Progenitor cell of endocrine pancreas (in vitro differentiated cells): ENCODE results near the gene ELMOD3. TPM values are rescaled to one million over a fixed set of nuclear protein-coding genes. Genes with fewer than 3 reads are reported as not detected.
"Not testable (repeated sequence)": the region's sequence is repeated elsewhere in the genome, so short reads cannot be mapped to it uniquely, and the experiment has no call there.

ENCODE experiments used
- DNase-seq: peaks from one replicate; pipeline ENCODE4 v3.0.0; 2021; ENCODE audit warnings: low spot score; ENCODE audit not compliant: unreplicated experiment
- H3K27ac Mint-ChIP-seq: 2 replicates; pipeline ENCODE4 v1.8.0; 2021; ENCODE audit warnings: mild to moderate bottlenecking, moderate library complexity, mixed read lengths
- H3K27me3 Mint-ChIP-seq: 2 replicates; pipeline ENCODE4 v1.8.0; 2021; ENCODE audit warnings: mixed read lengths
- H3K36me3 Mint-ChIP-seq: 2 replicates; pipeline ENCODE4 v1.8.0; 2022; ENCODE audit warnings: mixed read lengths; ENCODE audit not compliant: insufficient read depth
- H3K4me1 Mint-ChIP-seq: 2 replicates; pipeline ENCODE4 v1.8.0; 2021; ENCODE audit warnings: low read depth, mixed read lengths
- H3K4me3 Mint-ChIP-seq: 2 replicates; pipeline ENCODE4 v1.8.0; 2021; ENCODE audit warnings: low read depth, mild to moderate bottlenecking, moderate library complexity, mixed read lengths
- H3K9me3 Mint-ChIP-seq: 2 replicates; pipeline ENCODE4 v1.8.0; 2021; ENCODE audit warnings: low read depth, mixed read lengths
- total RNA-seq: library from RNA; stranded (reverse); gene quantifications from 2 replicates; pipeline ENCODE4 v1.2.1, GENCODE V29; 2021
- TF ChIP-seq, protein P1 (sequence below): fragments of 200-600 bp; sonication (generic); IDR thresholded peaks from one replicate; pipeline ENCODE4 v1.5.0; 2021; ENCODE audit warnings: antibody characterized with exemption, mild to moderate bottlenecking; ENCODE audit not compliant: unreplicated experiment

Gene ELMOD3
- total RNA-seq, 1 donor from 2014 or later: 25.6 TPM

DNA sequence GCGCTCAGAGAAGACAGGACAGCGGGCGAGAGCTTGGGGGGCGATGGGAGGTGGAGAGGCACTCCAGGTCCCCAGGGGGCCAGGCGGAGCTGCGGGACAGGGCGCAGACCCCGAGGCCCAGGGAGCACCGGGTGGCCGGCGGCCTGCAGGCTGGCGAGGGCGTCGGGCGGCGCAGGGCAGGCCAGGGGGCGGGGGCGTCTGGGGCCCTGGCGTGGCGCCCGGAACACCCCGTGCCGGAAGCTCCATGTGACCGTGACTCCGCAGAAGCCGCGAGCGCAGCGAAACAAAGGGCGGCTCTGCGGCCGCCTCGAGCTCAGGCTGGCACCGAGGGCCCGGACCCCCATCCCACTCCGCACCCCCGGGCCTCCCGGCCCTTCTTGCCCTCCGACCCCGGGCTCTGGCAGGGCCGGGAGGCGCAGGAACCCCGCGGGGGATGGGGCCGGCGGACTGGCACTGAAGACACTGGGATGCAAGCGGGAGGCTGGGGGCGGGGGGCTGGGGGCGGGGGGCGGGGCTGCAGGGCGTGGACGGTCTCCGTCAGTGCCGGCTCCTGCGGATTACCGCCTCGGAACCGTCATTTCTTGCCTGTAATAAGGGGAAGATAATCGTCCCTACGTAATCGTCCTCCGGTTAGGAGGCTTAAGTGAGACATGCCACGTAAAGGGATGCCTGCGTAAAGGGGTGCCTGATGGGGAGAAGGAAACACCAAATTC is 83.1 kb downstream of the ELMOD3 start:
- Mint-ChIP-seq H3K4me1 (peaks cover 14% of the 10 kb centered on the region), H3K36me3 (no peaks in the 10 kb centered on the region), H3K4me3 (peak overlapping the region; percentile 66), H3K9me3 (no peaks in the 10 kb centered on the region), H3K27ac (peak overlapping the region; percentile 97), H3K27me3 (no peaks in the 10 kb centered on the region)
- TF ChIP-seq, protein P1, sequence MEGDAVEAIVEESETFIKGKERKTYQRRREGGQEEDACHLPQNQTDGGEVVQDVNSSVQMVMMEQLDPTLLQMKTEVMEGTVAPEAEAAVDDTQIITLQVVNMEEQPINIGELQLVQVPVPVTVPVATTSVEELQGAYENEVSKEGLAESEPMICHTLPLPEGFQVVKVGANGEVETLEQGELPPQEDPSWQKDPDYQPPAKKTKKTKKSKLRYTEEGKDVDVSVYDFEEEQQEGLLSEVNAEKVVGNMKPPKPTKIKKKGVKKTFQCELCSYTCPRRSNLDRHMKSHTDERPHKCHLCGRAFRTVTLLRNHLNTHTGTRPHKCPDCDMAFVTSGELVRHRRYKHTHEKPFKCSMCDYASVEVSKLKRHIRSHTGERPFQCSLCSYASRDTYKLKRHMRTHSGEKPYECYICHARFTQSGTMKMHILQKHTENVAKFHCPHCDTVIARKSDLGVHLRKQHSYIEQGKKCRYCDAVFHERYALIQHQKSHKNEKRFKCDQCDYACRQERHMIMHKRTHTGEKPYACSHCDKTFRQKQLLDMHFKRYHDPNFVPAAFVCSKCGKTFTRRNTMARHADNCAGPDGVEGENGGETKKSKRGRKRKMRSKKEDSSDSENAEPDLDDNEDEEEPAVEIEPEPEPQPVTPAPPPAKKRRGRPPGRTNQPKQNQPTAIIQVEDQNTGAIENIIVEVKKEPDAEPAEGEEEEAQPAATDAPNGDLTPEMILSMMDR: no peak
- DNase-seq: peak; percentile 47

DNA sequence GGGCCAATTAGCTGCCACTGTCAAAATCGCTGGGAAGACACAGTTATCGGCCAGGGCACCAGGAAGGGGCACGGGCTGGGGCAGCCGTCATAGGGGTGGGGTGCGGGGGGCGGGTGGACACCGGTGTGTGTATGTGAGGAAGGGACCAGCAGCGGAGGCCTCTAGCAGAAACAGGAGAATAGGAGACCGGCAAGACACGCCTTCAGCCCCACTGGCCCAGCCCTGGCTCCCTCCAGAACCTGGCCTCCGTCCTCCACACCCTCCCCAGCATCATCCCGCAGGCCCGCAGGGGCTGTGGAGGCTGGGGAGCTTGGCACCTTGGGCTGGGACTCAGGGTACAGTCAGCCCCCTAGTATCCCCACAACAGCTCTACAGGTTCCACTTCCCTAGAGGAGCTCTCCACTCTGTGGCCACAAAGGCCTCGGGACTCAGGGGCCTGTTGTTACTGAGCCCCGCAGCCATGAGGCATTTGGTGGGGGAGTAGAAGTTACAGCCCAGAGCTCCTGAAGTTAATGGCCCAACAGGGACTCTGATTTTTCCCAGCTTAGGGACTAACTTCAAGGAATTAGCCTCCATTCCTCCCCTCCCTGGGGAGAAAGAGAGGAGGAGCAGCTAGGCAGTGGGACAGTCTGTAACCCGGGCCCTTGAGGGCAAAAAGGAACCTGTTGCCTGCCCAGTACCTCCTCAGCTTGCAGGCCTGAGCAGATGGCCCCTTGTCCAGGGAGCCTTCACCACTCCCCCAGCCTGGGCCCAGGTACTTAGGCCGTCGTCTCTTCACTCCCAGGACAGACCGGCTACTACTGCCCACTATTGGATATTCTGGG is 83.8 kb downstream of the ELMOD3 start:
- Mint-ChIP-seq H3K4me3 (peak overlapping the region; percentile 66), H3K27me3 (no peaks in the 10 kb centered on the region), H3K9me3 (no peaks in the 10 kb centered on the region), H3K4me1 (peaks cover 14% of the 10 kb centered on the region), H3K36me3 (no peaks in the 10 kb centered on the region), H3K27ac (peak overlapping the region; percentile 97)
- TF ChIP-seq, protein P1: no peak
- no peak for DNase-seq

DNA sequence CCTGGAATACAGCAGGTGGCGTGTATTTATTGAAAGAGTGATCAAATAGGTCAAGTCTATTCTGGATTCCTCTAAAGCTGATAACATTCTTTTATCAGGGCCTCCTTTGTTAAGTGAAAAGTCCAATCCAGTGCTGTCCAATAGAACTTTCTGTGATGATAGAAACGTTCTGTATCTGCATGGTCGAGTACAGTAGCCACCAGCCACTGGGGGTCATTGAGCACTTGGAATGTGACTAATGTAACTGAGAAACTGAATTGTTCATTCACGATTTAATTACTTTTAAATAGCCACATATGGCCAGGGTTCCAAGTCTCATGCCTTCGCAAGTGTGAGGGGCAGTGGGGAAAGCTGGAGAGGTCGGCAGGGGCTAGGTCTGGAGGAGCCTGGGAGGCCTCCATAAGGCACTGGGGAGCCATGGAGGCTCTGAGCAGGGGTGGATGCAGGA is 84.5 kb downstream of the ELMOD3 start:
- TF ChIP-seq, protein P1: no peak
- H3K4me3 Mint-ChIP-seq: no peak overlapping the region
- no peak for DNase-seq
- peaks cover 14% of the 10 kb centered on the region for H3K4me1 Mint-ChIP-seq
- peak overlapping the region; percentile 20 for H3K27ac Mint-ChIP-seq
- H3K36me3 Mint-ChIP-seq: no peaks in the 10 kb centered on the region
- no peaks in the 10 kb centered on the region for H3K27me3 Mint-ChIP-seq
- no peaks in the 10 kb centered on the region for H3K9me3 Mint-ChIP-seq

DNA sequence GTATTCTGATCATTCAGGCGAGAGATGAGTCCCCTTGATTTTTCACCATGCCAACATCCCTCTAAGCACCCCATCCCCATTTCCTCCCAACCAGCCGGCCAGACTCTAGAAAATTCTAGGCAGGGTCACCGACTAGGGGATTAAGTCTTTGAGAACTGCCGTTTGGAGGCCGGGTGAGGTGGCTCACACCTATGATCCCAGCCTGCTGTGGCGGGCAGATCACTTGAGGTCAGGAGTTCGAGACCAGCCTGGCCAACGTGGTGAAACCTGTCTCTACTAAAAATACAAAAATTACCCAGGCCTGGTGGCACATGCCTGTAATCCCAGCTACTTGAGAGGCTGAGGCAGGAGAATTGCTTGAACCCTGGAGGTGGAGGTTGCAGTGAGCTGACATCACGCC is 85.0 kb downstream of the ELMOD3 start:
- not testable (repeated sequence) for DNase-seq, H3K27me3 Mint-ChIP-seq, H3K36me3 Mint-ChIP-seq, H3K9me3 Mint-ChIP-seq, H3K4me3 Mint-ChIP-seq, H3K27ac Mint-ChIP-seq
- H3K4me1 Mint-ChIP-seq: peaks cover 14% of the 10 kb centered on the region

DNA sequence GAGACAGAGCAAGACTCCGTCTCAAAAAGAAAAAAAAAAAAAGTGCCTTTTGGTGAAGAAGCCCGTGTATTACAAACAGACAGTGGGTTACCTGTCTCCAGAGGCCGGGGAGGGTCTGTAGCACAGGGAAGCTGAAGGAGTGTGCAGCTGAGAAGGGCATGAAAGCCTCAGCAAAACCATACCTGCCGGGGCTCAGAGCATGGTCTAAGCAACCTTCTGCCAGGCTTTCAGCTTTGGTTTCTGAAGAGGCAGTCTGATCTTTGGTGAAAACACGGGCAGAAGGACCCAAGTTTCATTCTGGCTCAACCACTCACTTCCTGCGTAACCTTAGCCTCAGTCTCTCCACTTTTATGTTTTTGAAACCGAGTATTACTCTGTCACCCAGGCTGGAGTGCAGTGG is 85.4 kb downstream of the ELMOD3 start:
- no peak overlapping the region for H3K27ac Mint-ChIP-seq
- H3K4me3 Mint-ChIP-seq: no peak overlapping the region
- DNase-seq: no peak
- H3K27me3 Mint-ChIP-seq: no peaks in the 10 kb centered on the region
- H3K4me1 Mint-ChIP-seq: peaks cover 14% of the 10 kb centered on the region
- H3K9me3 Mint-ChIP-seq: no peaks in the 10 kb centered on the region
- H3K36me3 Mint-ChIP-seq: no peaks in the 10 kb centered on the region
- TF ChIP-seq, protein P1: no peak
